HG02938 (cell line): ENCODE results near the gene ABCA8.
"Not testable (repeated sequence)": the region's sequence is repeated elsewhere in the genome, so short reads cannot be mapped to it uniquely, and the experiment has no call there.

Source experiments
- ATAC-seq: cut with Tn5 transposase; IDR thresholded peaks from one replicate; pipeline ENCODE4 v1.9.1; 2021; ENCODE audit warnings: mild to moderate bottlenecking, moderate library complexity; ENCODE audit not compliant: unreplicated experiment

The ABCA8 gene

DNA sequence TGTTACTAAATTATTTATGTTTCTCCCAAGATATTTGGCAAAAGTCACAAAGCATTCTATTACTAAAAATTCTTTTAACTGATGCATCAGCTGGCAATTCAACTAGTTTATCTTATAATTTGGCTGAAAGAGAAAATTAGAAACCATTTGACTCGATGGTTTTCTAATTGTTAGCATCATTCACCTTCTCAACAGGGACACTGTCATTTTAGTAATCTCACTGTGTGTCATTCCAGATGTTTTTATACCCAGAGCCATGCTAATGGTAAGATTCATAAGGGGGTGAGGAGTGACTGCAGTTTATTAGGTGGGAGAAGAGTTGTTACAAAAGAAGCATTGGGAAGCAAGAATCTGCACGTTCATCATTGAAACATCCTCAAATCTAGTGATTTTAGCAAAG, 124.9 kb downstream of the ABCA8 start:
- ATAC-seq, result no peak

DNA sequence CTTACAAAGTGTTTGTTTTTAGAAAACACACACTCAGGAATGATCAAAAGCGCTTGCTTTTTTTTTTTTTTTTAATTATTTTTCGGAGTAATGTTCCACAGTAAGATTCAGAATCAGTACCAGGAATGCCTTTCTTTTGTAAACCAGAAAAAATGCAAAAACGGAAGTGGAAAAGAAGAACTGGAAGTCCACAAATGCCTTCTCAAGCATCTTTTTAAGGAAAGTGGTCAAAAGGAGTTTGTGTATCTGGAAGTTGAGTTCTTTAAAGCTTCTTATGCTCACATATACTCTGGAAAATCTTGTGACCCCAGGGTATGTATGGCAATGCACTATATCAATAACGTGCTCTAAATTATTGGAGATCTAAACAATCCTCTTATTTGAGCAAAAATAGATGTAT, 126.0 kb downstream of the ABCA8 start:
- ATAC-seq, result no peak

GRCh38 chr17:68824707-68825106, 130.5 kb downstream of the ABCA8 start:
- no peak for ATAC-seq

DNA sequence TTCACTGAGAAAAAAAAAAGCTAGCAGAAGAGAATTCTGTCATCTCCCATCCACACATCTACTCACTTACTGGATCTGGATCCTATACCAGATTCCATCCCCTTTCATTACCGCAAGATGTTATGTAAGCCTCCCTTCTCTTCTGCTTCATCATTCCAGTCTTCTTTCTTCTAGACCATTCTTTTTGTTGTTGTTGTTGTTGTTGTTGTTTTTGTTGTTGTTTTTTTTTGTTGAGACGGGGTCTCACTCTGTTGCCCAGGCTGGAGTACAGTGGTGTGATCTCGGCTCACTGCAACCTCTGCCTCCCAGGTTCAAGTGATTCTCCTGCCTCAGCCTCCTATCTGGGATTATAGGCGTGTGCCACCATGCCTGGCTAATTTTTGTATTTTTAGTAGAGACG, 131.0 kb downstream of the ABCA8 start:
- not testable (repeated sequence) for ATAC-seq

GRCh38 chr17:68822719-68823289, 132.4 kb downstream of the ABCA8 start:
- ATAC-seq, result no peak

GRCh38 chr17:68821860-68822696, 133.1 kb downstream of the ABCA8 start:
- no peak for ATAC-seq

GRCh38 chr17:68820825-68821481, 134.2 kb downstream of the ABCA8 start:
- no peak for ATAC-seq

DNA sequence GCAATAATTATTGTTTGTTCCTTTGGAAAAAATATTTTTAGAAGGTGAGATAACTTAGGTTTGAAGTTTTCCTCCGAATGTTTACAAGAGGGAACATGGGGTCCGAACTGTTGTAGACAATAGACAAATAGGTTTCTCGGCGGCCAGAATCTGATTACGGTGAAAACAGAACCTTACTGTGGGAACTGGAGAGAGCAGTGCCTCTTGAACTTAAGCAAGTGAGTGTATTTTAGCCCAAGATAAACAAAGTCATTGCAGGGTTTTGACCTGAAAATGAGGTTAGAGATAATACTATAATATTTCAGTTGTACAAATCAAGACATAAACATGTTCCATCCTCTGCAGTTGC, 134.7 kb downstream of the ABCA8 start:
- ATAC-seq, result no peak

DNA sequence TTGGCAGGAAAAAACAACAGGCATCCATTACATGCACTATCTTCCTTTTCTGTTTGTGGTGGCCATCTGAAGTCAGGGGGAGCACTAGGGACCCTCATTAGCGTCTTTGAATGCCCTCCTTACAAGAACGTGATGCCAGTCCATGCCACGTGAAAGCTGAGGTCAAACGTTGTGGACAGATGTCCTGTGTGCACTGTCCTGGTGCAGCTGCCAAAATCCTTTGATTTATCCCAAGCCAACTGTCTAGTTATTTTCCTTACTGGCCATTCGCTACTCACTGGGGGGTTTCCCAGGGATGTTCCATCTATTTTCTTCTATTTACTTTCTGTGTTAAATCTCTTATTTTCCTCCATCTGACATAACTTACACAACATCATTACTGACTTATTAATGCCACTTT, 135.7 kb downstream of the ABCA8 start:
- ATAC-seq, result no peak
